ENCODE measurements around the gene LMNTD2. TPM values are rescaled to one million over a fixed set of nuclear protein-coding genes. Genes with fewer than 3 reads are reported as not detected.

Gene LMNTD2
- total RNA-seq, 1 donor from 2014 or later: 16.6 TPM

GRCh38 chr11:559020-559620 lies 1.4 kb downstream of the LMNTD2 start:
- H3K27me3 Mint-ChIP-seq (ENCODE audit: low read depth): peaks cover 41% of the 10 kb centered on the region
- TF ChIP-seq CTCF (IDR thresholded peaks at IDR 0.05; ENCODE audit: unreplicated experiment): no peak
- no peak overlapping the region for H3K4me3 Mint-ChIP-seq
- no peak for DNase-seq (ENCODE audit: low spot score in 2 of 2, unreplicated experiment in 2 of 2)
- H3K36me3 Mint-ChIP-seq: no peaks in the 10 kb centered on the region
- no peaks in the 10 kb centered on the region for H3K9me3 Mint-ChIP-seq
- no peak overlapping the region for H3K27ac Mint-ChIP-seq
- peaks cover 20% of the 10 kb centered on the region for H3K4me1 Mint-ChIP-seq

DNA sequence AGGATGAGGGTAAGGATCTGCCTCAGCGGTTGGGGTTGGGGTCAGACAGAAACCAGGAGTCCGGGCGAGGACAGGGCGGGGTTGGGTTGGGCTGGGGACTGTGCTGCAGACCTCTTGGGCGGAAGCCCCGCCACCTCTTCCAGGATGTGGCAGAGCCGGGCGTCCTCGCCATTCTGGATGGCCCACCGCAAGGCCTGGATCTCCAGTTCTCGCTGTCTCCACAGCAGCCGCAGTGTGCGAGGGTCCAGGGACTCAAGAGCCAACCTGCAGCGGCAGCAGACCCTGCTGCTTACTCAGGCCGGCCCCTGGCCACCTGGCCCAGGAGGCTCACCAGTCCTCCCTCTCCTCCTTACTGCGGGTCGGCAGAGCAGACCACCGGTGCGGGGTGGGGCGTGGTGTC lies 2.0 kb downstream of the LMNTD2 start:
- H3K27me3 Mint-ChIP-seq (ENCODE audit: low read depth): peaks cover 42% of the 10 kb centered on the region
- H3K9me3 Mint-ChIP-seq: no peaks in the 10 kb centered on the region

DNA sequence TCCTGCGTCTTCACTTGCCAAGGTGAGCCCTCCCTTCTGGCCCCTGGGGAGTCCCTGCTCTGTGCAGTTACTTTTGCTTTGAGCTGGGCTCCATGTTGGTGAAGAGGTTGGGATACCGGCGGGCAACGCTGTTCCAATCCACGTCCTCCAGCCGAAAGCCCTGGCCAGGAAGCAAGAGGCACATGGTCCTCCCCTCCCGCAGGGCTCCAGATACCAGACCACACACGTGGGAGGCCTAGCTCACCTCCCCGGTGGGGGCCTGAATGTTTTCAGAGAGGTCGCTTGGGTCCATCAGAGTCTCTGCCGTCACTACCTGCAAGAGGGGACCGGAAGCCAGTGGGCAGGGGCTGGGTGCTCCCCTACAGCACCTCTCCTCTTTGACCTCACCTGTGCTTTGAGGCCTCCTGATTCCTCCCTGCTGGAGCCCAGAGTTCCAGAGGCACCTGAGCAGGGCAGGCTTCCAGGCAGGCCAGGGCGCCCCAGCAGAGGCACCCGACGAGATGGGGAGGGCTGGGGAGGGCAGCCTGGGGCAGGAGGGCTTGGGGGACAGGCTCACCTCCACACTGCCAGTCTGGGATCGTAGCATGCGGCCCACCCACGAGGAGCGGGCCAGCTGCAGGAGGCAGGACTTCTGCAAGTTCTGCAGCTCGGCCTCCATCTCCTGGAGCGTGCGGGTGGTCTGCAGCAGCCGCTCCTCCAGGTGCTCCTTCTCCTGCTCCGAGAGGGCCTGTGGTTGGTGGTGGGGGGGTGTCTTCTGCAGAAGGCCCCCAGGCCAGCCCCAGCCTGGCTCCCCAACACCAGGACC lies 3.0 kb downstream of the LMNTD2 start:
- Mint-ChIP-seq H3K36me3 (no peaks in the 10 kb centered on the region), H3K27ac (no peak overlapping the region), H3K4me1 (peaks cover 13% of the 10 kb centered on the region), H3K9me3 (no peaks in the 10 kb centered on the region), H3K27me3 (ENCODE audit: low read depth) (peaks cover 48% of the 10 kb centered on the region), H3K4me3 (no peak overlapping the region)
- TF ChIP-seq CTCF (IDR thresholded peaks at IDR 0.05; ENCODE audit: unreplicated experiment): no peak
- DNase-seq (ENCODE audit: low spot score in 2 of 2, unreplicated experiment in 2 of 2): no peak

More for the DNA sequence above, 2.0 kb downstream of the LMNTD2 start:
- Mint-ChIP-seq H3K36me3 (no peaks in the 10 kb centered on the region), H3K4me1 (peaks cover 15% of the 10 kb centered on the region), H3K4me3 (no peak overlapping the region), H3K27ac (no peak overlapping the region)
- no peak for TF ChIP-seq CTCF (IDR thresholded peaks at IDR 0.05; ENCODE audit: unreplicated experiment)
- no peak for DNase-seq (ENCODE audit: low spot score in 2 of 2, unreplicated experiment in 2 of 2)

DNA sequence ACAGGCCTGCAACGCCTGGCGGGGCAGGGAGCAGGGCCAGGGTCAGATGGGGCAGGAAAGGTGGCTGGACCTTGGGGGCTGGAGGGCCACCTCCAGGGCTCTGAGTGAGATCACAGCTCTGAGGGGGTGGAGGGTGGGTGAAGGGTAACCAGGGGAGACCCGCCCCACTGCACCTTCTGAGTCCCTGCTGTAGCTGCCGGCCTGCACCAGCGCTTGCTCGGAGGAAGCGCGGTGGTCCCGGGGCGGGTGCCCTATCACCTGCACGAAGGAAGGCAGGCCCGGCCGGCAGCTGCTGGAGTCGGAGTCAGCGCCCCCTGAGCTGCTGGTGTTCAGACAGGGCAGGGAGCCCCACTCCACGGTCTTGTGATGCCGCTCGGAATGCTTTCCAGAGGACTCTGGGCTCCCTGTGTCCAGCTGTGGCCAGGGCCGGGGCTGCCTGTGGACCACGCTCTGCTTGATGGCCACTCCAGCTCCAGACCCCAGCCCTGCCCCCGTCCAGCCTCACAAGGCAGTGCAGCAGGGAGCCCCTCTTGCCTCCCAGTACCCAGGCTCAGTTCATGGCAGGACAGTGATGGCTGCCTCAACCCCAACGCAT lies 3.8 kb downstream of the LMNTD2 start:
- Mint-ChIP-seq H3K4me1 (peaks cover 12% of the 10 kb centered on the region), H3K9me3 (no peaks in the 10 kb centered on the region), H3K36me3 (no peaks in the 10 kb centered on the region), H3K4me3 (peak overlapping the region; percentile 30), H3K27me3 (ENCODE audit: low read depth) (peaks cover 48% of the 10 kb centered on the region), H3K27ac (no peak overlapping the region)
- TF ChIP-seq CTCF (IDR thresholded peaks at IDR 0.05; ENCODE audit: unreplicated experiment): no peak
- no peak for DNase-seq (ENCODE audit: low spot score in 2 of 2, unreplicated experiment in 2 of 2)

DNA sequence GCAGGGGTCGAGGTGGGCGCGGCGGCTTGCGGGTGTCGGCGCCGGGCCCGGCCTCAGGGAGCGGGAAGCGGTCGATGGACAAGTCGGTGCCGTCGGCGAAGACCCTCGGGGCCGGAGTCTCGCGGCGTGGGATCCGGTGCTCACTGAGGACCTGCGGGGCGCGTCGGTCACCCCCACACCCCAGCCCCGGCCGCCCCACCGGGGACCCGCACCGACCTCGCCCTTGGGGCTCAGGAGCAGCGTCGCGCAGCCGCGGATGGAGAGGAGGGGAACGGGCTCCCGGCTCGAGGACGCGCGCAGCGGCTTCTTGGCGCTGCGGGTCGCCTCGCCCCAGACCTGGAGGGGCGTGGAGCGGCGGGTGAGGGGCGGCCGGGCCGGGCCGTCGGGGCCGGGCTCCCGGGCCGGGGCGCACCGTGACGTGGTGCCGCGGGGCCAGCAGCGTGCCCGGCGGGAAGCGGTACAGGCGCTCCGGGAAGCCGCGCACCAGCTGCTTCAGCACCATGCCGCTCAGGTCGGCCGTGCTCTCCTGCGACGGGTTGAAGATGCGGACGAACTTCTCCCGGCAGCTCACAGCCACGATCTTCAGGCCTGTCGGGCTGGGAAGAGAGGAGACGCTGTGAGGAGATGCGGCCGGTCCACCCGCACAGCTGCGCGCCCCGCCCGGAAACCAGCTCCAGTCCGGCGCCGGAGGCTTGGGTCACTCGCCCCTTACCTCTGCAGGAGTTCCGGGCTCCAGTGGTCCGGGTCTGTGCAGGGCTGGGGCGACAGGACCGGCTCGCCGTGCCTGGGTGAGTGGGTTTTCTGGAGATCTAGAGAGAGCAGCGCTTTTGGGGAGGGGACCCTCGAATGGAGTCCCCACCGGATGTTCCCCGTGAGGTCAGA lies 4.5 kb downstream of the LMNTD2 start:
- no peak for DNase-seq (ENCODE audit: low spot score in 2 of 2, unreplicated experiment in 2 of 2)
- Mint-ChIP-seq H3K36me3 (no peaks in the 10 kb centered on the region), H3K9me3 (no peaks in the 10 kb centered on the region), H3K27ac (no peak overlapping the region), H3K27me3 (ENCODE audit: low read depth) (peaks cover 48% of the 10 kb centered on the region), H3K4me3 (peak overlapping the region; percentile 30), H3K4me1 (peaks cover 7% of the 10 kb centered on the region)
- no peak for TF ChIP-seq CTCF (IDR thresholded peaks at IDR 0.05; ENCODE audit: unreplicated experiment)
